Stomach smooth muscle (tissue), 2 donors: ENCODE measurements around the gene BCL3.
"Not testable (repeated sequence)": the region's sequence is repeated elsewhere in the genome, so short reads cannot be mapped to it uniquely, and the experiment has no call there.

Experiments used
- H3K27ac ChIP-seq: one replicate; pipeline ENCODE4 v1.7.0; 2013; ENCODE audit warnings: mild to moderate bottlenecking, low read length, inconsistent platforms
- H3K27me3 ChIP-seq, 2 donors: one replicate each; pipeline ENCODE4 v1.7.0; 2013; ENCODE audit warnings: low read length in 2 of 2; ENCODE audit not compliant: insufficient read depth in 2 of 2, control insufficient read depth in 1 of 2
- H3K36me3 ChIP-seq, 2 donors: one replicate each; pipeline ENCODE4 v1.7.0; 2013; ENCODE audit warnings: low read length in 2 of 2; ENCODE audit not compliant: control insufficient read depth in 2 of 2, insufficient read depth in 2 of 2
- H3K4me1 ChIP-seq: one replicate; pipeline ENCODE4 v1.7.0; 2013; ENCODE audit warnings: low read length; ENCODE audit not compliant: control insufficient read depth, insufficient read depth
- H3K4me3 ChIP-seq, 2 donors: one replicate each; pipeline ENCODE4 v1.7.0; 2013; ENCODE audit warnings: low read length in 2 of 2
- H3K9ac ChIP-seq, 2 donors: one replicate each; pipeline ENCODE4 v1.7.0; 2013; ENCODE audit warnings: low read length in 2 of 2, mild to moderate bottlenecking in 1 of 2
- H3K9me3 ChIP-seq, 2 donors: one replicate each; pipeline ENCODE4 v1.7.0; 2013; ENCODE audit warnings: low read length in 2 of 2; ENCODE audit not compliant: control insufficient read depth in 2 of 2
- donor health status: healthy.
- donor health status: Pancreatic carcinoma.

Gene BCL3

GRCh38 chr19:44721369-44721768 lies 27.1 kb upstream of the BCL3 start:
- peaks cover 18% of the 10 kb centered on the region for H3K4me1 ChIP-seq
- H3K27me3 ChIP-seq, H3K27ac ChIP-seq, H3K4me3 ChIP-seq, H3K9me3 ChIP-seq, H3K36me3 ChIP-seq, H3K9ac ChIP-seq: not testable (repeated sequence)

DNA sequence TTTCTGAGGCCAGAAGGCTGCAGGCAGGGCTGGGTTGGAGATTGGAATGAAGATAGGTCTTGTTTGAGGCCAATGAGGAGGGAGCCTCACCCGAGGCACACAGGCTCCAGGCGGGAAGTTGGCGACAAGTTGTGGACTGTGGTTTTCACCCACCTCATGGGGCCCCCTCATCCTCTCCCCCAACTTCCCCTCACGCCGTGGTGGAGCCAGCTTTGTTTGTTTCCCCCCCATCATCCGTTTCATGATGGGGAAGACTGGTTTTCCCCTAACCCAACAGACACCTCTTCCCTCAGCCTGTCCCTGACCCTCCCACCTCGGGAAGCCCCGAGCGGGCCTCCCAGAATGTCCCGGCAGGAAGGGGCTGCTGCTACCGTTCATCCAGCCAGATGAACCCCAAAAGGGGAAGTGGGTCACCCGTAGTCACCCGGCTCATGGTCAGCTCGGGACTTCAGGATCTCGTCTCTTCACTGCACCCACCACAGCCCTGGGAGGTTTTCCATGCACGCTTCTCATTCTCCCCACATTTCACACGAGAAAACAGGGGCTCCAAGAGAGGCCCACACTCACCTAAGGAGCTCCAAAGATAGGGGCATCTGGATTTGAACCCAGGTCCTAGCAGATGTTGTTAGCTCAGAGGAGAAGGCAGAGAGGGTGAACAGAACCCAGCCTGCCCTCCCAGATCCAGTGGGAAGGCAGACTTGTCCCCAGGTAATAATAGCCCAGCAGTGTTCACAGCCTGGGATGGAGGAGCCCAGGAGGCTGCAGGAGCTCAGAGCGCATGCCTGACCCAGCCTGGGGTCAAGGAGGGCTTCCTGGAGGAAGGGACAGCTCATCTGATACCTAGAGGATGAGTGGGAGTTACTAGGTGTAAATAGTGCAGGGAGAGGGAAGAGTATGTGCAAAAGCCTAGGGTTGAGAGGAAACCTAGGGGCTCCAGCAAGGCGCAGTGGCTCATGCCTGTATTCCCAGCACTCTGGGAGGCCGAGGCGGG lies 26.1 kb upstream of the BCL3 start:
- H3K27me3 ChIP-seq, result peaks cover 0 to 2% of the 10 kb centered on the region in 2 donors
- H3K9me3 ChIP-seq, result no peaks in the 10 kb centered on the region
- peaks cover 18% of the 10 kb centered on the region for H3K4me1 ChIP-seq
- H3K36me3 ChIP-seq, result no peaks in the 10 kb centered on the region
- H3K9ac ChIP-seq, result no peak overlapping the region
- H3K4me3 ChIP-seq, result no peak overlapping the region
- H3K27ac ChIP-seq, result no peak overlapping the region

DNA sequence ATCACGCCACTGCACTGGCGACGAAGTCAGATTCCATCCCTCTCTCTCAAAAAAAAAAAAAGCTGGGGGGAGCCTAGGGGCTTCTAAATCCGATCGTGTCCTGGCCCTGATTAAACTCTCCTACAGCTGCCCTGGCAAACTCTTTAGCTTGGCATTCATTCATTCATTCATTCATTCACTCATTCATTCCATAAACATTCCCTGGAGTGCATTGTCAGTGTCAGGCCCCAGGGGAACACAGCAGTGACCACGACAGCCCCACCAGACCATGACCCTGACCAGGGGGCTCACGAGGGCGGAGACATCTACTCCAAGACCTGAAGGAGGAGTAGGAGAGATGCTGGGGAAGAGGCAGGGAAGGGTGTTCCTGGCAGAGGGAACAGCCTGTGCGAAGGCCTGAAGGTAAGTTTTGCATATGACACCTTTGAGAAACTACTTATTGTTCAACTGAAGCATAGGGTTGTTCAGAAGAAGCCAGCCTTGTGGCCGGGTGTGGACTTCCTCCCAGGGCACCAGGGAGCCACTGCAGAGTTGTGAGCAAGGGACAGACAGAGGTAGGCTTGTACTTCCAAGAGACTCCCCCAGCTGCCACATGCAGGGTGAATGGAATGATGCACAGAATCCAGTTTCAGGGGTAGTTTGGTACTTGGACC lies 25.1 kb upstream of the BCL3 start:
- no peak overlapping the region for H3K27ac ChIP-seq
- H3K36me3 ChIP-seq, result no peaks in the 10 kb centered on the region
- peaks cover 0 to 2% of the 10 kb centered on the region in 2 donors for H3K27me3 ChIP-seq
- H3K9me3 ChIP-seq, result no peaks in the 10 kb centered on the region
- no peak overlapping the region for H3K4me3 ChIP-seq
- H3K4me1 ChIP-seq, result peaks cover 17% of the 10 kb centered on the region
- no peak overlapping the region for H3K9ac ChIP-seq

- H3K4me3 ChIP-seq, result no peak overlapping the region
- peaks cover 12% of the 10 kb centered on the region for H3K4me1 ChIP-seq
- no peaks in the 10 kb centered on the region for H3K36me3 ChIP-seq
- H3K27me3 ChIP-seq, result peaks cover 0 to 2% of the 10 kb centered on the region in 2 donors
- no peaks in the 10 kb centered on the region for H3K9me3 ChIP-seq
- no peak overlapping the region for H3K27ac ChIP-seq
- H3K9ac ChIP-seq, result no peak overlapping the region
These were observed 24.6 kb upstream of the BCL3 start for GRCh38 chr19:44723952-44724319.

DNA sequence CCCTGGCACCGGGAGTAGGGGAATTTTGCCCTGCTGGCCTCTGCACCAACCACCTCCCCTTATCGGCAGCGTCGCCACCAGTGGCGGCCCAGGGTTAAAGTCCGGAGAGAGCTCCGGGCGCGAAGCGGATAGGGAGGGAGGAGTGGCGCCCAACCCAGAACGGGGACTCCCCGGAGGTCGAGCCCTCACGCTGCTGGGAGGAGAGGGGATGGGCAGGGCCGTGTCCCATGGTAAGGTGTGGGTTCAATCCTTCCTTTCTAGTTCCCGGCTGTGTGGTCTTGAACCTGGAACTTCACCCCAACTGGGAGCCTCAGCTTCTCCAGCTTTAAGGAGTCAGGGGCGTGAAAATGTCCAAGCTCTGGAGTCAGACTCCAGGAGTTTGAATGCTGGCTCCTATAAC lies 23.3 kb upstream of the BCL3 start:
- Histone ChIP-seq H3K9me3 (no peaks in the 10 kb centered on the region), H3K27me3 (peaks cover 0 to 2% of the 10 kb centered on the region in 2 donors), H3K4me3 (no peak overlapping the region), H3K9ac (no peak overlapping the region), H3K4me1 (peaks cover 7% of the 10 kb centered on the region), H3K27ac (no peak overlapping the region), H3K36me3 (no peaks in the 10 kb centered on the region)

GRCh38 chr19:44725684-44726083 lies 22.8 kb upstream of the BCL3 start:
- Histone ChIP-seq H3K9me3 (no peaks in the 10 kb centered on the region), H3K4me3 (no peak overlapping the region), H3K9ac (no peak overlapping the region), H3K27ac (no peak overlapping the region), H3K27me3 (peaks cover 0 to 2% of the 10 kb centered on the region in 2 donors), H3K4me1 (peaks cover 7% of the 10 kb centered on the region), H3K36me3 (no peaks in the 10 kb centered on the region)

- H3K27me3 ChIP-seq, result peaks cover 0 to 2% of the 10 kb centered on the region in 2 donors
- H3K9ac ChIP-seq, result no peak overlapping the region
- no peaks in the 10 kb centered on the region for H3K36me3 ChIP-seq
- H3K27ac ChIP-seq, result no peak overlapping the region
- H3K9me3 ChIP-seq, result no peaks in the 10 kb centered on the region
- peaks cover 7% of the 10 kb centered on the region for H3K4me1 ChIP-seq
- H3K4me3 ChIP-seq, result no peak overlapping the region
These were observed 22.0 kb upstream of the BCL3 start for GRCh38 chr19:44726465-44726864.

DNA sequence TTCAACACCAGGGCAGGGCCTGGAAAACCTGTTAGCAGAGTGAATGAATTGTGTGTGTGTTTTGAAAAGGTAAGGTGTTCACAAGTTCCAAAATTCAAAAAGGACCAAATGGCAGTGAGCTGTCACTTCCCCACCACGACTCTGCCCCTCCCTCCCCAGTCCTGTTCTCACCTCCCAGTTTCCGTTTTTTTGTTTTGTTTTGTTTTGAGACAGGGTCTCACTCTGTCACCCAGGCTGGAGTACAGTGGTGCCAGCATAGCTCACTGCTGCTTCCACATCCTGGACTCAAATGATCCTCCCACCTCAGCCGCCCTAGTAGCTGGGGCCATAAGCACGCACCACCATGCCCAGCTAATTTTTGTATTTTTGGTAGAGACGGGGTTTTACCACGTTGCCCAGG lies 20.3 kb upstream of the BCL3 start:
- Histone ChIP-seq H3K27ac (no peak overlapping the region), H3K36me3 (no peaks in the 10 kb centered on the region), H3K4me3 (no peak overlapping the region), H3K27me3 (peaks cover 0 to 2% of the 10 kb centered on the region in 2 donors), H3K4me1 (no peaks in the 10 kb centered on the region), H3K9me3 (no peaks in the 10 kb centered on the region), H3K9ac (no peak overlapping the region)

DNA sequence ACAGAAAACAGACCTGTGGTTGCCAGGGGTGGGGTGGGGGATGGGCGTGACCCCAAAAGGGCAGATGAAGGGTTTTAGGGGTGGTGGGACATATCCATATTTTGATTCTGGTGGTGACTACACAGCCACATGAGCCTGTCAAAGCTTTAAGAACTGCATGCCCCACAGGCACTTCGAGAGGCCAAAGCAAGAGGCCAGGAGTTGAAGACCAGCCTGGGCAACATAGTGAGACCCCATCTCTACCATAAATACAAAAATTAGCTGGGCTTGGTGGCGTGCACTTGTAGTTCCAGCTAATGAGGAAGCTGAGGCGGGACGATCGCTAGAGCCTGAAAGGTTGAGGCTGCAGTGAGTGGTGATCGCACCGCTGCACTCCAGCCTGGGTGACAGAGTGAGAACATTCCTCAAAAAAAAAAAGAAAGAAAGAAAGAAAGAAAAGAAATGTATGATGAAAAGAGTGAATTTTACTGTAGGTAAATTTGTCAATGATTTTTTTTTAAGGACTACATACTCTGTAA lies 18.9 kb upstream of the BCL3 start:
- Histone ChIP-seq H3K9me3 (no peaks in the 10 kb centered on the region), H3K9ac (no peak overlapping the region), H3K4me1 (no peaks in the 10 kb centered on the region), H3K27me3 (peaks cover 0 to 2% of the 10 kb centered on the region in 2 donors), H3K27ac (no peak overlapping the region), H3K4me3 (no peak overlapping the region), H3K36me3 (no peaks in the 10 kb centered on the region)

DNA sequence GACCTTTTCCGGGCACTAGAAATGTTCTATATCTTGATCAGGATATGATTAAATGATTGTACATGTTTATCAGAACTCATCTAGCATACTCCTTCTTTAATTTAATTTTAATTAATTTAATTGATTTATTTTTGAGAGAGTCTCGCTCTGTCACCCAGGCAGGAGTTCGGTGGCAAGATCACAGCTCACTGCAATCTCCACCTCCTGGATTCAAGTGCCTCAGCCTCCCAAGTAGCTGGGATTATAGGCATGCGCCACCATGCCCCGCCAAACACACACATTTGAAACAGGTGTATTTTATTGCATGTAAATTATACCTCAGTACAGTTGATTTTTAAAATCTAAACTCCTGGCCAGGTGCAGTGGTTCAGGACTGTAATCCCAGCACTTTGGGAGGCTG lies 17.4 kb upstream of the BCL3 start:
- Histone ChIP-seq H3K27me3 (no peaks in the 10 kb centered on the region), H3K36me3 (no peaks in the 10 kb centered on the region), H3K4me1 (no peaks in the 10 kb centered on the region), H3K27ac (no peak overlapping the region), H3K9me3 (no peaks in the 10 kb centered on the region), H3K4me3 (no peak overlapping the region), H3K9ac (no peak overlapping the region)
